Hepatocyte (in vitro differentiated cells): ENCODE measurements around the gene CELA2A. TPM values are rescaled to one million over a fixed set of nuclear protein-coding genes. Genes with fewer than 3 reads are reported as not detected.

ENCODE experiments used
- DNase-seq: peaks from one replicate; pipeline ENCODE4 v3.0.0-alpha.2; 2016; ENCODE audit warnings: low spot score
- H2AFZ ChIP-seq: fragments of 200-600 bp; sonication (generic); 2 replicates; pipeline ENCODE4 v1.6.0; 2016; ENCODE audit warnings: antibody characterized with exemption, mild to moderate bottlenecking
- H3K27ac ChIP-seq: fragments of 200-600 bp; sonication (generic); 2 replicates; pipeline ENCODE4 v1.5.1; 2016; ENCODE audit warnings: mild to moderate bottlenecking
- H3K27me3 ChIP-seq: fragments of 200-600 bp; sonication (generic); 2 replicates; pipeline ENCODE4 v1.6.1; 2016
- H3K36me3 ChIP-seq: fragments of 200-600 bp; sonication (generic); replicated peaks from 2 replicates; pipeline ENCODE4 v1.5.1; 2016; ENCODE audit warnings: low read depth; ENCODE audit not compliant: insufficient read depth
- H3K4me1 ChIP-seq: fragments of 200-600 bp; sonication (generic); 2 replicates; pipeline ENCODE4 v1.5.1; 2016; ENCODE audit warnings: mild to moderate bottlenecking, moderate library complexity; ENCODE audit not compliant: insufficient read depth
- H3K4me2 ChIP-seq: fragments of 200-600 bp; sonication (generic); 2 replicates; pipeline ENCODE4 v1.6.0; 2016
- H3K4me3 ChIP-seq: fragments of 200-600 bp; sonication (generic); 2 replicates; pipeline ENCODE4 v1.5.1; 2016; ENCODE audit warnings: mild to moderate bottlenecking
- H3K79me2 ChIP-seq: fragments of 200-600 bp; sonication (generic); 2 replicates; pipeline ENCODE4 v1.6.0; 2017; ENCODE audit warnings: mild to moderate bottlenecking
- H3K9me2 ChIP-seq: fragments of 200-600 bp; sonication (generic); replicated peaks from 2 replicates; pipeline ENCODE4 v1.6.0; 2017; ENCODE audit warnings: mild to moderate bottlenecking; ENCODE audit not compliant: insufficient read depth
- H3K9me3 ChIP-seq: fragments of 200-600 bp; sonication (generic); 2 replicates; pipeline ENCODE4 v1.5.1; 2016; ENCODE audit warnings: low read depth, mild to moderate bottlenecking
- H4K20me1 ChIP-seq: fragments of 200-600 bp; sonication (generic); 2 replicates; pipeline ENCODE4 v1.6.0; 2016; ENCODE audit warnings: mild to moderate bottlenecking; ENCODE audit not compliant: insufficient read depth, poor library complexity, severe bottlenecking
- CTCF ChIP-seq: fragments of 200-600 bp; sonication (generic); IDR thresholded peaks from 2 replicates; pipeline ENCODE4 v1.5.1; 2016; ENCODE audit warnings: antibody characterized with exemption, mild to moderate bottlenecking; ENCODE audit not compliant: poor library complexity
- EZH2 ChIP-seq: fragments of 200-600 bp; sonication (generic); IDR thresholded peaks from 2 replicates; pipeline ENCODE4 v1.6.1; 2016; ENCODE audit warnings: antibody characterized with exemption, mild to moderate bottlenecking, borderline replicate concordance
- EZH2phosphoT487 ChIP-seq: fragments of 200-600 bp; sonication (generic); IDR thresholded peaks from one replicate; pipeline ENCODE4 v1.6.1; 2018; ENCODE audit warnings: antibody characterized with exemption, mild to moderate bottlenecking, low read depth, moderate library complexity; ENCODE audit not compliant: unreplicated experiment, severe bottlenecking
- WGBS: methylation state at CpG from one replicate; pipeline ENCODE4 v1.1.6; 2016; ENCODE audit warnings: low lambda C conversion rate; ENCODE audit errors: missing lambda C conversion rate; 5-methylcytosine and 5-hydroxymethylcytosine counted together
- polyA plus RNA-seq: library from polyadenylated mRNA; unstranded; fragments of >200 nt; fragmentation: Nextera tagmentation; extraction: Ambion mirVana; gene quantifications from 2 replicates; pipeline ENCODE4 v1.2.1, GENCODE V29; 2016
- total RNA-seq: library from RNA; depleted of rRNA; stranded (reverse); fragments of >200 nt; gene quantifications from 2 replicates; pipeline ENCODE4 v1.2.3, GENCODE V29; 2014

Gene CELA2A
- total and polyA plus RNA-seq, 2 experiments from 2014 or later = 2.2 to 5.6 TPM

DNA sequence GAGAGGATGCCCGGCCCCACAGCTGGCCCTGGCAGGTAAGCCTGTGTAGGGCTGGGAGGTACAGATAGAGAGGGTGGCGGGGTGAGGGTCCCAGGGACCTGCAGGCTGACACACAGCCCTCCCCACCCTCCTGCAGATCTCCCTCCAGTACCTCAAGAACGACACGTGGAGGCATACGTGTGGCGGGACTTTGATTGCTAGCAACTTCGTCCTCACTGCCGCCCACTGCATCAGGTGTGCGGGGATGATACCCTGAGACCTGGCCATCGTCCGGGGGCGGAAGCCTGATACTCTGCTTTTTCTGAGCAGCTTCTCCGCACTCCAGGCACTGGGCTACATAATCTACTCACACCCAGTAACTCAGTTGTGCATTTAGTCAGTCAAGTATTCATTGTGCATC lies 16.2 kb upstream of the CELA2A start:
- Histone ChIP-seq H3K27ac (no peak overlapping the region), H3K79me2 (no peaks in the 10 kb centered on the region), H4K20me1 (no peaks in the 10 kb centered on the region), H3K9me3 (no peaks in the 10 kb centered on the region), H2AFZ (no peak overlapping the region), H3K36me3 (no peaks in the 10 kb centered on the region), H3K9me2 (no peaks in the 10 kb centered on the region), H3K4me2 (no peak overlapping the region), H3K27me3 (no peaks in the 10 kb centered on the region), H3K4me1 (no peaks in the 10 kb centered on the region), H3K4me3 (no peak overlapping the region)
- no peak for DNase-seq
- WGBS = 91% methylated on average over 13 of the region's 13 CpGs
- TF ChIP-seq CTCF = no peak
- no peak for TF ChIP-seq EZH2
- no peak for TF ChIP-seq EZH2phosphoT487

- Histone ChIP-seq H3K36me3 (no peaks in the 10 kb centered on the region), H3K79me2 (no peaks in the 10 kb centered on the region), H4K20me1 (no peaks in the 10 kb centered on the region), H3K9me2 (no peaks in the 10 kb centered on the region), H3K27ac (no peak overlapping the region), H3K4me3 (no peak overlapping the region), H3K9me3 (no peaks in the 10 kb centered on the region), H3K4me1 (no peaks in the 10 kb centered on the region), H3K27me3 (no peaks in the 10 kb centered on the region), H3K4me2 (no peak overlapping the region), H2AFZ (no peak overlapping the region)
- WGBS = 98% methylated on average over 6 of the region's 6 CpGs
- TF ChIP-seq EZH2 (no peak), CTCF (no peak), EZH2phosphoT487 (no peak)
- DNase-seq = no peak
Observed at GRCh38 chr1:15441247-15441646, 15.3 kb upstream of the CELA2A start.

- 96% methylated on average over 8 of the region's 8 CpGs for WGBS
- H2AFZ ChIP-seq = no peak overlapping the region
- no peak overlapping the region for H3K4me3 ChIP-seq
- H3K4me1 ChIP-seq = no peaks in the 10 kb centered on the region
- H3K79me2 ChIP-seq = no peaks in the 10 kb centered on the region
- H3K9me2 ChIP-seq = no peaks in the 10 kb centered on the region
- no peaks in the 10 kb centered on the region for H3K27me3 ChIP-seq
- H4K20me1 ChIP-seq = no peaks in the 10 kb centered on the region
- no peak for TF ChIP-seq CTCF
- TF ChIP-seq EZH2phosphoT487 = no peak
- TF ChIP-seq EZH2 = no peak
- H3K4me2 ChIP-seq = no peak overlapping the region
- DNase-seq = no peak
- H3K36me3 ChIP-seq = no peaks in the 10 kb centered on the region
- no peaks in the 10 kb centered on the region for H3K9me3 ChIP-seq
- no peak overlapping the region for H3K27ac ChIP-seq
Observed at GRCh38 chr1:15442119-15442518, 14.4 kb upstream of the CELA2A start.

GRCh38 chr1:15442759-15443158 lies 13.8 kb upstream of the CELA2A start:
- 91% methylated on average over 5 of the region's 5 CpGs for WGBS
- Histone ChIP-seq H3K4me2 (no peak overlapping the region), H3K4me1 (no peaks in the 10 kb centered on the region), H2AFZ (no peak overlapping the region), H3K4me3 (no peak overlapping the region), H3K36me3 (no peaks in the 10 kb centered on the region), H3K9me3 (no peaks in the 10 kb centered on the region), H4K20me1 (no peaks in the 10 kb centered on the region), H3K79me2 (no peaks in the 10 kb centered on the region), H3K9me2 (no peaks in the 10 kb centered on the region), H3K27me3 (no peaks in the 10 kb centered on the region), H3K27ac (no peak overlapping the region)
- no peak for TF ChIP-seq EZH2phosphoT487
- no peak for TF ChIP-seq CTCF
- no peak for TF ChIP-seq EZH2
- no peak for DNase-seq
